ENCODE results near the gene GIGYF2. TPM values are rescaled to one million over a fixed set of nuclear protein-coding genes. Genes with fewer than 3 reads are reported as not detected.

The GIGYF2 gene
- total and polyA plus RNA-seq, 2 of the 13 experiments (the other 11 are each of a cell fraction or from before 2014, with no cell fraction given), result 44.9 to 73.5 TPM

DNA sequence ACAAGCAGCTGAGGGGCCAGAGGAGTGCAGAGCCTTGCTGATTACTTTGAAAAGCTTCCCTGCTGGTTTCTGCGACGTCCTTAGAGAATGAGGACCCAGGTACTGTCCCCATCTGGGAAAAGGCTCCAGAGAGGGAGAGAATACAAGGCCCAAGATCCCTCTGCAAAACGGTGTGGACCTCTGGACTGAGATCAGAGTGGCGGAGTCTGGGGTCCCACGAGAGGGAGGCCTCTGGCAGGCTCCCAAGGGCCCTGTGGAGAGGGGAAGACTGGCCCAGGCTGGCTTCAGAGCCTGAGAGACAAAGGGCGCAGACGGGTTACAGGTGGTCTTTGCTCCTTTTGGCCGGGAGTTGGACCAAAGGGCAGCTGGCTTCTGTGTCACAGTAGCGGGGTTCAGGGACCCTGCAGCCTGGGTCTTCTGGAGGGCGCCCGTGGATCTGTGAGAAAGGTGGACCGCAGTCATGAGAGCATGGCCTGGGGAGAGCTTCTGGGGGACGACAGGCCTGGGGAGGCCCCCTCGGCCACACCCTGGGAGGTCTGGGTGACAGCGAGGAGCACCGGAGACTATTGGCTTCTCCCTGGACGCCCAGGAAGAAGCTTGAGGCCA is 173.7 kb downstream of the GIGYF2 start (continued):
- TF ChIP-seq HNF1B (CRISPR knock-in tag; IDR thresholded peaks at IDR 0.05), result 0 out of 2 replicates have a peak, but pooled peaks have one; percentile 21
- TF ChIP-seq RARA (CRISPR knock-in tag; IDR thresholded peaks at IDR 0.05), result peak; percentile 20; the same call in 1 of the 2 replicates
- TF ChIP-seq MED1 (CRISPR knock-in tag; IDR thresholded peaks at IDR 0.05), result peak; percentile 55; the same call in 1 of the 2 replicates
- TF ChIP-seq HNF4A (CRISPR knock-in tag; IDR thresholded peaks at IDR 0.05), result peak; percentile 87
- TF ChIP-seq ZNF724P (CRISPR knock-in tag; IDR thresholded peaks at IDR 0.05; ENCODE audit: borderline replicate concordance), result no peak
- TF ChIP-seq ZNF263 (CRISPR knock-in tag; IDR thresholded peaks at IDR 0.05), result peak; percentile 36; the same call in 1 of the 2 replicates
- TF ChIP-seq HMG20B (CRISPR knock-in tag; conservative IDR thresholded peaks at IDR 0.05), result no peak
- TF ChIP-seq MED13 (CRISPR knock-in tag; IDR thresholded peaks at IDR 0.05), result 0 out of 2 replicates have a peak, but pooled peaks have one; percentile 56
- no peak for TF ChIP-seq ZNF605 (CRISPR knock-in tag; IDR thresholded peaks at IDR 0.05)
- TF ChIP-seq ZNF333 (CRISPR knock-in tag; IDR thresholded peaks at IDR 0.05; ENCODE audit: borderline replicate concordance), result 0 out of 2 replicates have a peak, but pooled peaks have one; percentile 10
- TF ChIP-seq TCF12 (IDR thresholded peaks at IDR 0.05), result no peak
- 0 out of 2 replicates have a peak, but pooled peaks have one; percentile 35 for TF ChIP-seq TCF12 (CRISPR knock-in tag; IDR thresholded peaks at IDR 0.05)
- TF ChIP-seq AGO2 (optimal IDR thresholded peaks at IDR 0.05; ENCODE audit: low read depth, low read length), result peak; percentile 63
- TF ChIP-seq HOXA3 (CRISPR knock-in tag; IDR thresholded peaks at IDR 0.05), result peak; percentile 41; the same call in 1 of the 2 replicates
- TF ChIP-seq, protein P1, sequence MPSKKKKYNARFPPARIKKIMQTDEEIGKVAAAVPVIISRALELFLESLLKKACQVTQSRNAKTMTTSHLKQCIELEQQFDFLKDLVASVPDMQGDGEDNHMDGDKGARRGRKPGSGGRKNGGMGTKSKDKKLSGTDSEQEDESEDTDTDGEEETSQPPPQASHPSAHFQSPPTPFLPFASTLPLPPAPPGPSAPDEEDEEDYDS (CRISPR knock-in tag; IDR thresholded peaks at IDR 0.05), result peak; percentile 9; the same call in 1 of the 2 replicates
- TF ChIP-seq NR2C2 (CRISPR knock-in tag; IDR thresholded peaks at IDR 0.05; ENCODE audit: borderline replicate concordance), result peak; percentile 39; the same call in 1 of the 2 replicates
- TF ChIP-seq ZNF768 (CRISPR knock-in tag; IDR thresholded peaks at IDR 0.05), result peak; percentile 79; the same call in 1 of the 2 replicates
- peak; percentile 11 for TF ChIP-seq RBM22 (optimal IDR thresholded peaks at IDR 0.05; ENCODE audit: low read length)
- 0 out of 2 replicates have a peak, but pooled peaks have one; percentile 6 for TF ChIP-seq PHF21A (CRISPR knock-in tag; IDR thresholded peaks at IDR 0.05)
- 0 out of 2 replicates have a peak, but pooled peaks have one; percentile 27 for TF ChIP-seq CC2D1A (CRISPR knock-in tag; IDR thresholded peaks at IDR 0.05)
- TF ChIP-seq U2AF2 (IDR thresholded peaks at IDR 0.05; ENCODE audit: low read depth, low read length), result no peak
- TF ChIP-seq HNF4G (IDR thresholded peaks at IDR 0.05; ENCODE audit: borderline replicate concordance, low read depth, low read length), result peak; percentile 62; the same call in 1 of the 2 replicates
- TF ChIP-seq HNF4G (CRISPR knock-in tag; IDR thresholded peaks at IDR 0.05; ENCODE audit: borderline replicate concordance, low read depth), result no peak
- TF ChIP-seq NFYB (CRISPR knock-in tag; IDR thresholded peaks at IDR 0.05), result 0 out of 2 replicates have a peak, but pooled peaks have one; percentile 5
- TF ChIP-seq HINFP (CRISPR knock-in tag; IDR thresholded peaks at IDR 0.05; ENCODE audit: low read depth), result 0 out of 2 replicates have a peak, but pooled peaks have one; percentile 12
- TF ChIP-seq, protein P2, sequence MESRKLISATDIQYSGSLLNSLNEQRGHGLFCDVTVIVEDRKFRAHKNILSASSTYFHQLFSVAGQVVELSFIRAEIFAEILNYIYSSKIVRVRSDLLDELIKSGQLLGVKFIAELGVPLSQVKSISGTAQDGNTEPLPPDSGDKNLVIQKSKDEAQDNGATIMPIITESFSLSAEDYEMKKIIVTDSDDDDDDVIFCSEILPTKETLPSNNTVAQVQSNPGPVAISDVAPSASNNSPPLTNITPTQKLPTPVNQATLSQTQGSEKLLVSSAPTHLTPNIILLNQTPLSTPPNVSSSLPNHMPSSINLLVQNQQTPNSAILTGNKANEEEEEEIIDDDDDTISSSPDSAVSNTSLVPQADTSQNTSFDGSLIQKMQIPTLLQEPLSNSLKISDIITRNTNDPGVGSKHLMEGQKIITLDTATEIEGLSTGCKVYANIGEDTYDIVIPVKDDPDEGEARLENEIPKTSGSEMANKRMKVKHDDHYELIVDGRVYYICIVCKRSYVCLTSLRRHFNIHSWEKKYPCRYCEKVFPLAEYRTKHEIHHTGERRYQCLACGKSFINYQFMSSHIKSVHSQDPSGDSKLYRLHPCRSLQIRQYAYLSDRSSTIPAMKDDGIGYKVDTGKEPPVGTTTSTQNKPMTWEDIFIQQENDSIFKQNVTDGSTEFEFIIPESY (CRISPR knock-in tag; IDR thresholded peaks at IDR 0.05), result peak; percentile 70
